Adrenal gland (tissue), 12 donors: ENCODE data around the gene SERPINA4. TPM values are rescaled to one million over a fixed set of nuclear protein-coding genes. Genes with fewer than 3 reads are reported as not detected.

Source experiments
- DNase-seq, 7 donors: peaks; one replicate each; pipeline ENCODE4 v3.0.0-alpha.2; 2019 to 2020
- H3K27ac ChIP-seq, 5 donors: fragments of 200-600 bp; sonication (generic) in 4 of 5; 1 replicate in 3 of 5; 2 replicates in 2 of 5; pipeline versions ENCODE4 v1.5.1 to v1.8.0; 2016 to 2020; ENCODE audit warnings: mild to moderate bottlenecking in 1 of 5
- H3K27me3 ChIP-seq: fragments of 200-600 bp; 2 replicates; pipeline ENCODE4 v1.8.0; 2021
- H3K36me3 ChIP-seq, 2 donors: fragments of 200-600 bp; replicated peaks in 1 of 2; 1 replicate in 1 of 2; 2 replicates in 1 of 2; pipeline versions ENCODE4 v1.5.1 to v1.8.0; 2018 to 2022
- H3K4me1 ChIP-seq, 2 donors: fragments of 200-600 bp; replicated peaks in 1 of 2; 1 replicate in 1 of 2; 2 replicates in 1 of 2; pipeline versions ENCODE4 v1.5.1 to v1.8.0; 2018 to 2021
- H3K4me3 ChIP-seq, 4 donors: fragments of 200-600 bp; sonication (generic) in 3 of 4; one replicate each; pipeline ENCODE4 v1.5.1; 2016 to 2018
- H3K9me3 ChIP-seq, 3 donors: fragments of 200-600 bp; sonication (generic) in 1 of 3; replicated peaks in 1 of 3; 1 replicate in 2 of 3; 2 replicates in 1 of 3; pipeline versions ENCODE4 v1.5.1 to v1.8.0; 2016 to 2021
- CTCF ChIP-seq, 6 experiments: fragments of 450-650 bp in 4 of 6; fragments of 200-600 bp in 2 of 6; sonication (generic) in 1 of 6; IDR thresholded peaks; 1 replicate in 5 of 6; 2 replicates in 1 of 6; pipeline versions ENCODE4 v1.5.1 to v1.8.0; 2016 to 2021; ENCODE audit warnings: antibody characterized with exemption in 6 of 6, mild to moderate bottlenecking in 2 of 6, moderate library complexity in 1 of 6
- POLR2A ChIP-seq, 2 donors: fragments of 450-650 bp; IDR thresholded peaks; one replicate each; pipeline ENCODE4 v1.6.1; 2017; ENCODE audit warnings: antibody characterized with exemption in 2 of 2, mild to moderate bottlenecking in 2 of 2, moderate library complexity in 1 of 2
- WGBS, 4 donors: extraction: QIAGEN DNeasy Blood & Tissue Kit in 2 of 4; methylation state at CpG; one replicate each; pipeline versions ENCODE4 v1.1.5 to v1.1.7; 2013 to 2017; 5-methylcytosine and 5-hydroxymethylcytosine counted together
- intact Hi-C, 2 donors: fragments of 100-400 bp; cut with DNase I; formaldehyde crosslinking; loops; one replicate each; pipeline versions ENCODE4 v1.14.1 to v1.15.0; 2022 to 2023
- polyA plus RNA-seq, 3 donors: library from polyadenylated mRNA; stranded (reverse); fragments of 200-250 nt in 2 of 3; fragments of 350-450 nt in 1 of 3; fragmentation: Illumina TruSeq in 1 of 3; extraction: RNeasy Lipid Tissue Mini Kit (QIAGEN cat#74804) in 1 of 3; gene quantifications; one replicate each; pipeline ENCODE4 v1.2.3, GENCODE V29; 2013 to 2014
- total RNA-seq, 9 donors: library from RNA; depleted of rRNA in 4 of 9; stranded (reverse); fragments of >200 nt in 4 of 9; fragments of 120-200 nt in 1 of 9; fragmentation: NEBNext Ultra II Directional in 1 of 9; extraction: Animal tissue kit (Norgen Biotek cat#: 25700) in 1 of 9; gene quantifications; one replicate each; pipeline versions ENCODE4 v1.1.0 to v1.2.4, GENCODE V29; 2013 to 2023
- donor health status: healthy with polysubstance abuse.
- donor health status: Bipolar disorder and iron deficiency.
- donor health status: DM: yes; HTN: yes; CAD: no.
- donor health status: DM: no; HTN: no; CAD: no.
- donor health status: DM: no; HTN: no; CAD: no.
- donor health status: DM: yes; HTN: yes; CAD: no.

The SERPINA4 gene
- total and polyA plus RNA-seq, 12 donors: 0.06 to 0.31 (median 0.11) TPM; not detected in 9

- Histone ChIP-seq H3K36me3 (no peaks in the 10 kb centered on the region), H3K9me3 (no peaks in the 10 kb centered on the region), H3K27ac (no peak overlapping the region), H3K4me3 (no peak overlapping the region), H3K27me3 (no peaks in the 10 kb centered on the region), H3K4me1 (no peaks in the 10 kb centered on the region)
- no peak for DNase-seq
- intact Hi-C loops: no loop called here
- TF ChIP-seq POLR2A (IDR thresholded peaks at IDR 0.05): no peak
- TF ChIP-seq CTCF (IDR thresholded peaks at IDR 0.05): no peak
- 76 to 100% (median 90%) methylated on average over 1 to 2 of the region's 2 CpGs for WGBS, 4 donors
Measured at GRCh38 chr14:94558842-94559241, 2.4 kb upstream of the SERPINA4 start.

- intact Hi-C loops: no loop called here
- Histone ChIP-seq H3K9me3 (no peaks in the 10 kb centered on the region), H3K27me3 (no peaks in the 10 kb centered on the region), H3K4me3 (no peak overlapping the region), H3K4me1 (no peaks in the 10 kb centered on the region), H3K27ac (no peak overlapping the region), H3K36me3 (no peaks in the 10 kb centered on the region)
- DNase-seq: no peak
- TF ChIP-seq POLR2A (IDR thresholded peaks at IDR 0.05): no peak
- TF ChIP-seq CTCF (IDR thresholded peaks at IDR 0.05): no peak
- WGBS, 4 donors: 78 to 85% (median 81%) methylated on average over 9 of the region's 9 CpGs
Measured at GRCh38 chr14:94559638-94560290, 1.5 kb upstream of the SERPINA4 start.

GRCh38 chr14:94560291-94560665 is 964 bp upstream of the SERPINA4 start:
- H3K27ac ChIP-seq: no peak overlapping the region
- no peak for DNase-seq
- H3K27me3 ChIP-seq: no peaks in the 10 kb centered on the region
- H3K4me3 ChIP-seq: no peak overlapping the region
- TF ChIP-seq CTCF (IDR thresholded peaks at IDR 0.05) (no peak), POLR2A (IDR thresholded peaks at IDR 0.05) (no peak)
- intact Hi-C loops: no loop called here
- H3K9me3 ChIP-seq: no peaks in the 10 kb centered on the region
- H3K4me1 ChIP-seq: no peaks in the 10 kb centered on the region
- H3K36me3 ChIP-seq: no peaks in the 10 kb centered on the region
- 62 to 75% (median 74%) methylated on average over 3 of the region's 3 CpGs for WGBS, 4 donors

- no peaks in the 10 kb centered on the region for H3K4me1 ChIP-seq
- H3K4me3 ChIP-seq: no peak overlapping the region
- H3K36me3 ChIP-seq: no peaks in the 10 kb centered on the region
- intact Hi-C loops: no loop called here
- no peaks in the 10 kb centered on the region for H3K9me3 ChIP-seq
- no peaks in the 10 kb centered on the region for H3K27me3 ChIP-seq
- H3K27ac ChIP-seq: no peak overlapping the region
- no peak for TF ChIP-seq CTCF (IDR thresholded peaks at IDR 0.05)
- TF ChIP-seq POLR2A (IDR thresholded peaks at IDR 0.05): no peak
- no peak for DNase-seq
- 81 to 94% (median 89%) methylated on average over 7 of the region's 7 CpGs for WGBS, 4 donors
Measured at GRCh38 chr14:94561656-94562010, 391 bp downstream of the SERPINA4 start.
